IMR-90 (cell line): ENCODE data around the gene GLYATL2. TPM values are rescaled to one million over a fixed set of nuclear protein-coding genes. Genes with fewer than 3 reads are reported as not detected.

Source experiments
- ATAC-seq: fragments of 200-7000 bp; cut with Tn5 transposase; 2 replicates; pipeline ENCODE4 v1.9.1; 2020; ENCODE audit warnings: low read depth, mild to moderate bottlenecking, moderate library complexity
- Bru-seq: library from RNA; stranded (reverse); fragments of 400-500 nt; gene quantifications from one replicate; lab custom pipeline; 2021; lab: Mats Ljungman, UMichigan
- BruChase-seq, 2 experiments: library from RNA; stranded (reverse); fragments of 400-500 nt; gene quantifications; one replicate each; lab custom pipeline; 2021; lab: Mats Ljungman, UMichigan
- BruUV-seq: library from RNA; stranded (reverse); fragments of 400-500 nt; replicated peaks from 2 replicates; lab custom pipeline; 2021; lab: Mats Ljungman, UMichigan
- CTCF ChIA-PET: fragments of 300-600 bp; formaldehyde crosslinking; extraction: SDS; loops from one replicate; lab custom pipeline; 2021; ENCODE audit warnings: antibody characterized with exemption; lab: Yijun Ruan, JAX
- POLR2A ChIA-PET: fragments of 300-600 bp; sonication (Branson Sonifier 250); formaldehyde crosslinking; loops from one replicate; lab custom pipeline; 2022; ENCODE audit warnings: antibody characterized with exemption; ENCODE audit not compliant: unreplicated experiment; lab: Charles Lee
- DNase-seq: peaks from one replicate; pipeline ENCODE4 v3.0.0; 2013
- H2AFZ ChIP-seq: replicated peaks from 2 replicates; pipeline ENCODE3; 2013; ENCODE audit warnings: low read length, mild to moderate bottlenecking; ENCODE audit not compliant: poor library complexity
- H2AK5ac ChIP-seq: 2 replicates; pipeline ENCODE4 v1.6.1; 2013; ENCODE audit warnings: low read depth, low read length, inconsistent platforms
- H2AK9ac ChIP-seq: replicated peaks from 2 replicates; pipeline ENCODE3; 2013; ENCODE audit warnings: mild to moderate bottlenecking, low read depth, low read length, moderate library complexity; ENCODE audit not compliant: poor library complexity
- H2BK120ac ChIP-seq: 2 replicates; pipeline ENCODE4 v1.6.1; 2013; ENCODE audit warnings: low read depth, low read length, inconsistent platforms
- H2BK15ac ChIP-seq: 3 replicates; pipeline ENCODE4 v1.6.1; 2013; ENCODE audit warnings: low read depth, low read length, inconsistent platforms
- H2BK20ac ChIP-seq: 2 replicates; pipeline ENCODE4 v1.6.1; 2013; ENCODE audit warnings: low read depth, mild to moderate bottlenecking, inconsistent platforms, low read length, moderate library complexity
- H2BK5ac ChIP-seq: 2 replicates; pipeline ENCODE4 v1.6.1; 2013; ENCODE audit warnings: mild to moderate bottlenecking, low read depth, low read length, inconsistent platforms; ENCODE audit not compliant: poor library complexity, severe bottlenecking
- H3K14ac ChIP-seq: replicated peaks from 2 replicates; pipeline ENCODE4 v1.6.1; 2013; ENCODE audit warnings: low read depth, low read length, inconsistent platforms
- H3K18ac ChIP-seq: 2 replicates; pipeline ENCODE4 v1.6.1; 2013; ENCODE audit warnings: low read depth, low read length, control low read depth
- H3K23ac ChIP-seq: 2 replicates; pipeline ENCODE4 v1.6.1; 2013; ENCODE audit warnings: low read depth, low read length, inconsistent platforms
- H3K27ac ChIP-seq: 2 replicates; pipeline ENCODE4 v1.5.1; 2013; ENCODE audit warnings: mild to moderate bottlenecking, control low read depth, low read length; ENCODE audit not compliant: insufficient read depth
- H3K27me3 ChIP-seq: 2 replicates; pipeline ENCODE4 v1.6.1; 2013; ENCODE audit warnings: low read length; ENCODE audit not compliant: control insufficient read depth, insufficient read depth
- H3K36me3 ChIP-seq: 2 replicates; pipeline ENCODE4 v1.6.1; 2013; ENCODE audit warnings: low read length, mixed read lengths; ENCODE audit not compliant: control insufficient read depth, insufficient read depth
- H3K4ac ChIP-seq: 2 replicates; pipeline ENCODE4 v1.6.1; 2013; ENCODE audit warnings: low read depth, low read length, inconsistent platforms
- H3K4me1 ChIP-seq: 2 replicates; pipeline ENCODE4 v1.6.1; 2013; ENCODE audit warnings: low read length, mixed read lengths; ENCODE audit not compliant: control insufficient read depth, insufficient read depth
- H3K4me2 ChIP-seq: 2 replicates; pipeline ENCODE4 v1.6.1; 2013; ENCODE audit warnings: low read depth, mild to moderate bottlenecking, control low read depth, low read length, moderate library complexity
- H3K4me3 ChIP-seq: 2 replicates; pipeline ENCODE4 v1.5.1; 2013; ENCODE audit warnings: low read depth, mild to moderate bottlenecking, control low read depth, low read length, moderate library complexity; ENCODE audit not compliant: insufficient read depth
- H3K56ac ChIP-seq: 2 replicates; pipeline ENCODE4 v1.6.1; 2013; ENCODE audit warnings: low read length, inconsistent platforms; ENCODE audit not compliant: insufficient read depth; ENCODE audit errors: extremely low read depth
- H3K79me1 ChIP-seq, 2 experiments: 2 replicates each; pipeline ENCODE4 v1.6.1; 2013; ENCODE audit warnings: low read length in 2 of 2, inconsistent platforms in 1 of 2, low read depth in 1 of 2
- H3K9ac ChIP-seq: 2 replicates; pipeline ENCODE4 v1.6.1; 2013; ENCODE audit warnings: low read depth, low read length, control low read depth
- H3K9me1 ChIP-seq: 2 replicates; pipeline ENCODE4 v1.6.1; 2013; ENCODE audit warnings: low read length, inconsistent platforms; ENCODE audit not compliant: insufficient read depth
- H3K9me3 ChIP-seq: 2 replicates; pipeline ENCODE4 v1.6.1; 2013; ENCODE audit warnings: low read length; ENCODE audit not compliant: control insufficient read depth, insufficient read depth
- H4K20me1 ChIP-seq: 2 replicates; pipeline ENCODE4 v1.6.1; 2013; ENCODE audit warnings: low read length, inconsistent platforms; ENCODE audit not compliant: insufficient read depth
- H4K5ac ChIP-seq: 2 replicates; pipeline ENCODE4 v1.6.1; 2013; ENCODE audit warnings: mild to moderate bottlenecking, low read depth, low read length, control low read depth
- H4K8ac ChIP-seq, 2 experiments: 2 replicates each; pipeline ENCODE4 v1.6.1; 2013; ENCODE audit warnings: low read depth in 2 of 2, low read length in 2 of 2, control low read depth in 1 of 2, inconsistent platforms in 1 of 2
- H4K91ac ChIP-seq: 2 replicates; pipeline ENCODE4 v1.6.1; 2013; ENCODE audit warnings: low read depth, low read length, inconsistent platforms; ENCODE audit not compliant: insufficient read depth
- MAFK ChIP-seq: IDR thresholded peaks from 2 replicates; pipeline ENCODE4 v1.6.1; 2012; ENCODE audit warnings: low read depth, low read length, improper control_type of control experiment
- SMC3 ChIP-seq: fragments of 150-350 bp; IDR thresholded peaks from 2 replicates; pipeline ENCODE4 v1.6.1; 2016; ENCODE audit warnings: low read depth, mild to moderate bottlenecking, antibody characterized with exemption, low read length, moderate library complexity
- WGBS, 2 experiments: methylation state at CpG; one replicate each; pipeline versions ENCODE4 v1.1.5 to v1.1.7; 2013; ENCODE audit warnings: missing lambda C conversion rate in 2 of 2; ENCODE audit not compliant: insufficient read length in 1 of 2; ENCODE audit errors: extremely low coverage in 2 of 2; 5-methylcytosine and 5-hydroxymethylcytosine counted together
- dilution Hi-C: fragments of 300-500 bp; cut with HindIII; formaldehyde crosslinking; loops from one replicate; pipeline ENCODE4 v1.14.3; 2018; ENCODE audit warnings: low sequenced_read_pairs; ENCODE audit not compliant: unreplicated experiment
- in situ Hi-C: fragments of 300-500 bp; cut with MboI; formaldehyde crosslinking; loops from 3 replicates; pipeline ENCODE4 v1.14.3; 2019; ENCODE audit warnings: low sequenced_read_pairs, inconsistent platforms, mixed read lengths
- intact Hi-C: fragments of 100-400 bp; cut with micrococcal nuclease; formaldehyde crosslinking; loops from 2 replicates; pipeline ENCODE4 v1.10.0; 2022
- long read RNA-seq: library from polyadenylated mRNA; unstranded; transcript quantifications from one replicate; pipeline ENCODE4 v2.0.0, GENCODE V29; 2021; ENCODE audit not compliant: unreplicated experiment
- polyA plus RNA-seq, 3 experiments: library from polyadenylated mRNA; depleted of rRNA; stranded (reverse); fragments of >200 nt; gene quantifications; 2 replicates each; pipeline ENCODE4 v1.2.3, GENCODE V29; 2012; ENCODE audit warnings: low replicate concordance in 1 of 3
- total RNA-seq: library from RNA; depleted of rRNA; stranded (reverse); fragments of >200 nt; gene quantifications from 2 replicates; pipeline ENCODE4 v1.2.3, GENCODE V29; 2012; rRNA removed
- TF ChIP-seq, protein P1 (sequence below): conservative IDR thresholded peaks from 2 replicates; pipeline ENCODE4 v1.5.1; 2012; ENCODE audit warnings: mild to moderate bottlenecking, low read depth, low read length, improper control_type of control experiment

The GLYATL2 gene
- total RNA-seq (0.36 and 0.56 TPM in 2 replicates), polyA plus RNA-seq (2012; rRNA removed) (0.33 and 0.77 TPM in 2 replicates), Bru-seq, nascent RNA (percentile 14 among the genes with signal in this experiment), BruChase-seq, experiment 1, labeled RNA remaining after a 6-hour chase (percentile 17 among the genes with signal in this experiment), BruChase-seq, experiment 2, labeled RNA remaining after a 2-hour chase (percentile 28 among the genes with signal in this experiment)
- 0.14 TPM in 1 of 2 replicates, not detected in the other for polyA plus RNA-seq (2012; cell fraction: cytosol; rRNA removed)
- 0.12 and 1.7 TPM in 2 replicates for polyA plus RNA-seq (2012; cell fraction: nucleus; rRNA removed; ENCODE audit: low replicate concordance)
- long read RNA-seq: 0 reads

- H2AK5ac ChIP-seq: no peak within 1 kb of the TSS
- ATAC-seq (no peak), DNase-seq (no peak)
- ChIA-PET POLR2A (no interaction called here), CTCF (interaction anchor here (0.6 kb wide), 1 partner anchor 375 kb away, joined by 3 read pairs; no protein-coding TSS in a partner anchor)
- H3K27ac ChIP-seq: no peak within 1 kb of the TSS
- H3K4me2 ChIP-seq: no peak within 1 kb of the TSS
- TF ChIP-seq, protein P1, sequence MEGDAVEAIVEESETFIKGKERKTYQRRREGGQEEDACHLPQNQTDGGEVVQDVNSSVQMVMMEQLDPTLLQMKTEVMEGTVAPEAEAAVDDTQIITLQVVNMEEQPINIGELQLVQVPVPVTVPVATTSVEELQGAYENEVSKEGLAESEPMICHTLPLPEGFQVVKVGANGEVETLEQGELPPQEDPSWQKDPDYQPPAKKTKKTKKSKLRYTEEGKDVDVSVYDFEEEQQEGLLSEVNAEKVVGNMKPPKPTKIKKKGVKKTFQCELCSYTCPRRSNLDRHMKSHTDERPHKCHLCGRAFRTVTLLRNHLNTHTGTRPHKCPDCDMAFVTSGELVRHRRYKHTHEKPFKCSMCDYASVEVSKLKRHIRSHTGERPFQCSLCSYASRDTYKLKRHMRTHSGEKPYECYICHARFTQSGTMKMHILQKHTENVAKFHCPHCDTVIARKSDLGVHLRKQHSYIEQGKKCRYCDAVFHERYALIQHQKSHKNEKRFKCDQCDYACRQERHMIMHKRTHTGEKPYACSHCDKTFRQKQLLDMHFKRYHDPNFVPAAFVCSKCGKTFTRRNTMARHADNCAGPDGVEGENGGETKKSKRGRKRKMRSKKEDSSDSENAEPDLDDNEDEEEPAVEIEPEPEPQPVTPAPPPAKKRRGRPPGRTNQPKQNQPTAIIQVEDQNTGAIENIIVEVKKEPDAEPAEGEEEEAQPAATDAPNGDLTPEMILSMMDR: no peak
- TF ChIP-seq SMC3 (no peak), MAFK (no peak)
- BruUV-seq: no TSS peak
- H4K91ac ChIP-seq: no peak within 1 kb of the TSS
- H3K9me3 ChIP-seq: no peaks in the 10 kb centered on the region
- no peak within 1 kb of the TSS for H2AFZ ChIP-seq
- H4K8ac ChIP-seq: no peak within 1 kb of the TSS
- no peaks in the 10 kb centered on the region for H3K27me3 ChIP-seq
- H3K4me3 ChIP-seq: no peak within 1 kb of the TSS
- H2BK15ac ChIP-seq: no peak within 1 kb of the TSS
- H3K4ac ChIP-seq: no peak within 1 kb of the TSS
- H4K5ac ChIP-seq: no peak within 1 kb of the TSS
- dilution Hi-C loops (no loop called here), intact Hi-C loops (no loop called here), in situ Hi-C loops (no loop called here)
- no peak within 1 kb of the TSS for H2AK9ac ChIP-seq
- H3K9ac ChIP-seq: no peak within 1 kb of the TSS
- no CpG with 5 or more reads among the region's 3 CpGs for WGBS, 2 experiments
- H3K4me1 ChIP-seq: no peaks in the 10 kb centered on the region
- H3K56ac ChIP-seq: no peak within 1 kb of the TSS
- no peaks in the 10 kb centered on the region for H3K9me1 ChIP-seq
- no peak within 1 kb of the TSS for H3K14ac ChIP-seq
- no peak within 1 kb of the TSS for H2BK20ac ChIP-seq
- no peak within 1 kb of the TSS for H3K23ac ChIP-seq
- no peaks in the 10 kb centered on the region for H4K20me1 ChIP-seq
- H2BK5ac ChIP-seq: no peak within 1 kb of the TSS
- H2BK120ac ChIP-seq: no peak within 1 kb of the TSS
- H3K79me1 ChIP-seq: no peaks in the 10 kb centered on the region
- no peaks in the 10 kb centered on the region for H3K36me3 ChIP-seq
- H3K18ac ChIP-seq: no peak within 1 kb of the TSS
These were observed at the start of gene GLYATL2 for GRCh38 chr11:58844361-58845005. TSS of gene GLYATL2 (minus strand) at chr11:58844704. CDS start at chr11:58839612, 5,092 bp downstream.
